ENCODE data around the gene DOCK2. TPM values are rescaled to one million over a fixed set of nuclear protein-coding genes. Genes with fewer than 3 reads are reported as not detected.

DOCK2 gene
- total RNA-seq, 1 donor from 2014 or later = 0.77 TPM

DNA sequence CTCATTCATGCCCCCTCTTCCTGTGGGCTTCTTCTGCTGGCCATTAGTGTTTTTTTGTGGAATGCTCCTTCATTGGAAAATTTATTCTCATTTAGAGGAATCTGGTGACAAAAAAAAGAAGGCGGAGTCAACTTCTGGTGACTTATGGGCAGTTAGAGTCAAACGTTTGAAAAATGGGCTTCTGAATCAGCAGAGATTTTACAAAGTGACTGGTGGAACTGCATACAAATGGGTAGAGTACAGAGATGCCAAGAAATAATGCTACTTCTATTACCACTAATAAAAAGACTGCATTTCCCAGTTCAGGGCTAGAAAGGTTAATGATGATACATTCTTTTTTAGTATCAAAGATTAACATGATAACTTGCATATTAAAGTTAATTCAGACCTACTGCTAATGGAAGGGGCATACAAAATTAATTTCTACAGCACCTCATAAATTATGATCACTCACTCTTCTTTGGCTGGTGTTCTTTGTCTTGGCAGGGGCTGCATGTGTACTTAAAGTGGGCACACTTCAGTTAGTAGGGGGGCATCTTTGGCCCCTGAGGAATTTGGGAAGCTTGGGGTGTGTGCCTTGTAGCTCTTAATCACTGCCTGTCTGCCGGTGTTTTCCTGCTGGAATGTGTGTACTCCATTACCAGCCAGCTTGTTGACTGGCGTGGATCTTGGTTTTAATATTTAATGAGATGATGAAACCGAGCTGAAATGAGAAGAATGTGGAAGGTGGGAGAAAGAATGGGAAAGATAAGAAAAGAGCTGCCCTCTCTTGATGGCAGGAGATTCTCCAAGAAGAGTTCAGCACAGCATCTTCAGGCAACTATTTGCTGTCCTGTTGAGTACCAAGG lies 148.9 kb downstream of the DOCK2 start:
- TF ChIP-seq, protein P1, sequence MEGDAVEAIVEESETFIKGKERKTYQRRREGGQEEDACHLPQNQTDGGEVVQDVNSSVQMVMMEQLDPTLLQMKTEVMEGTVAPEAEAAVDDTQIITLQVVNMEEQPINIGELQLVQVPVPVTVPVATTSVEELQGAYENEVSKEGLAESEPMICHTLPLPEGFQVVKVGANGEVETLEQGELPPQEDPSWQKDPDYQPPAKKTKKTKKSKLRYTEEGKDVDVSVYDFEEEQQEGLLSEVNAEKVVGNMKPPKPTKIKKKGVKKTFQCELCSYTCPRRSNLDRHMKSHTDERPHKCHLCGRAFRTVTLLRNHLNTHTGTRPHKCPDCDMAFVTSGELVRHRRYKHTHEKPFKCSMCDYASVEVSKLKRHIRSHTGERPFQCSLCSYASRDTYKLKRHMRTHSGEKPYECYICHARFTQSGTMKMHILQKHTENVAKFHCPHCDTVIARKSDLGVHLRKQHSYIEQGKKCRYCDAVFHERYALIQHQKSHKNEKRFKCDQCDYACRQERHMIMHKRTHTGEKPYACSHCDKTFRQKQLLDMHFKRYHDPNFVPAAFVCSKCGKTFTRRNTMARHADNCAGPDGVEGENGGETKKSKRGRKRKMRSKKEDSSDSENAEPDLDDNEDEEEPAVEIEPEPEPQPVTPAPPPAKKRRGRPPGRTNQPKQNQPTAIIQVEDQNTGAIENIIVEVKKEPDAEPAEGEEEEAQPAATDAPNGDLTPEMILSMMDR (conservative IDR thresholded peaks at IDR 0.05) = no peak
- no peaks in the 10 kb centered on the region for H3K36me3 Mint-ChIP-seq (ENCODE audit: low read depth)
- peaks cover 9% of the 10 kb centered on the region for H3K4me1 Mint-ChIP-seq
- H3K9me3 Mint-ChIP-seq = no peaks in the 10 kb centered on the region
- H3K27ac Mint-ChIP-seq (ENCODE audit: unreplicated experiment) = no peak overlapping the region
- H3K27me3 Mint-ChIP-seq (ENCODE audit: low read depth) = peaks cover 4% of the 10 kb centered on the region
- H3K4me3 Mint-ChIP-seq = no peak overlapping the region
- DNase-seq (ENCODE audit: low read depth, low spot score) = no peak

- no peaks in the 10 kb centered on the region for H3K36me3 Mint-ChIP-seq (ENCODE audit: low read depth)
- H3K27ac Mint-ChIP-seq (ENCODE audit: unreplicated experiment) = no peak overlapping the region
- TF ChIP-seq, protein P1 (conservative IDR thresholded peaks at IDR 0.05) = no peak
- no peak overlapping the region for H3K4me3 Mint-ChIP-seq
- H3K4me1 Mint-ChIP-seq = no peaks in the 10 kb centered on the region
- no peaks in the 10 kb centered on the region for H3K9me3 Mint-ChIP-seq
- no peak for DNase-seq (ENCODE audit: low read depth, low spot score)
- peaks cover 4% of the 10 kb centered on the region for H3K27me3 Mint-ChIP-seq (ENCODE audit: low read depth)
Observed at GRCh38 chr5:169788168-169788567, 151.1 kb downstream of the DOCK2 start.

DNA sequence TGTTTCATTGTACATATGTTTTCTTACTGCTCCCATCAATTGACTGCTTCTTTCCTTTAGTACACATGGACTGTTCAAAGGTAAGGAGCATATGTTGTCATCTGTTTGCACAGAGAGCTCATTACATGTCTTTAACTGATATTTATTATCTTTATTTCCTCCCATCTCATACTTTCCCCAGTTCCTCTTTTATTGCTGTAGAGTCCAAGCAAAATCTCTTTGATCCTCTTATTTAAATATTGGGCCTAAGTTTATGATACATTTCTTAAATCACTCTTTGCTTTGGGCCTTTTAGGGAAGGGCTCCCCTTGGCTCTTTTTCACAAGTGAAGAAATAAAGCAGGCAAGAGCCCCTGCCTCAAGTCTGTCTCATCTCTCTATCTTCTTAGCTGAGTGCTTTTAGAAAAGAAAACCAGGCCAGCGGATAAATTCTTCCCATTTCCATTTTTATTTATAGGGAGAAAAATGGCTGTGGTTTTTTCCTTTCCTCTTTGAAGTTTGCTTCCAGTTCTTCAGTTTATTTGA lies 152.4 kb downstream of the DOCK2 start:
- DNase-seq (ENCODE audit: low read depth, low spot score) = no peak

GRCh38 chr5:169791251-169791650 lies 154.2 kb downstream of the DOCK2 start:
- Mint-ChIP-seq H3K27me3 (ENCODE audit: low read depth) (peaks cover 2% of the 10 kb centered on the region), H3K4me3 (no peak overlapping the region)

More for the DNA sequence above, 152.4 kb downstream of the DOCK2 start:
- Mint-ChIP-seq H3K9me3 (no peaks in the 10 kb centered on the region), H3K27ac (ENCODE audit: unreplicated experiment) (no peak overlapping the region), H3K4me1 (no peaks in the 10 kb centered on the region), H3K27me3 (ENCODE audit: low read depth) (peaks cover 4% of the 10 kb centered on the region), H3K36me3 (ENCODE audit: low read depth) (no peaks in the 10 kb centered on the region), H3K4me3 (no peak overlapping the region)
- TF ChIP-seq, protein P1 (conservative IDR thresholded peaks at IDR 0.05) = no peak

GRCh38 chr5:169795338-169795737 lies 158.3 kb downstream of the DOCK2 start:
- Mint-ChIP-seq H3K27ac (ENCODE audit: unreplicated experiment) (no peak overlapping the region), H3K4me1 (no peaks in the 10 kb centered on the region), H3K27me3 (ENCODE audit: low read depth) (peaks cover 8% of the 10 kb centered on the region), H3K36me3 (ENCODE audit: low read depth) (no peaks in the 10 kb centered on the region), H3K9me3 (no peaks in the 10 kb centered on the region), H3K4me3 (no peak overlapping the region)
- no peak for DNase-seq (ENCODE audit: low read depth, low spot score)
- TF ChIP-seq, protein P1 (conservative IDR thresholded peaks at IDR 0.05) = no peak

More at GRCh38 chr5:169791251-169791650, 154.2 kb downstream of the DOCK2 start:
- H3K9me3 Mint-ChIP-seq = no peaks in the 10 kb centered on the region
- no peak for DNase-seq (ENCODE audit: low read depth, low spot score)
- TF ChIP-seq, protein P1 (conservative IDR thresholded peaks at IDR 0.05) = no peak
- no peaks in the 10 kb centered on the region for H3K4me1 Mint-ChIP-seq
- no peak overlapping the region for H3K27ac Mint-ChIP-seq (ENCODE audit: unreplicated experiment)
- no peaks in the 10 kb centered on the region for H3K36me3 Mint-ChIP-seq (ENCODE audit: low read depth)
